Tibial nerve (tissue), 4 donors: ENCODE measurements around the gene ALG14.
A peak's percentile ranks its signal among the peaks of the same experiment; 100 is the strongest.

Source experiments
- EP300 ChIP-seq, 2 donors: sonication (generic); formaldehyde crosslinking; IDR thresholded peaks; one replicate each; pipeline ENCODE4 v1.6.1; 2017; ENCODE audit warnings: antibody characterized with exemption in 2 of 2, mild to moderate bottlenecking in 1 of 2
- POLR2A ChIP-seq, 2 donors: fragments of 450-650 bp; IDR thresholded peaks; one replicate each; pipeline ENCODE4 v1.6.1; 2017; ENCODE audit warnings: antibody characterized with exemption in 2 of 2, mild to moderate bottlenecking in 2 of 2, moderate library complexity in 2 of 2
- TF ChIP-seq, protein P1 (sequence below), 5 experiments: fragments of 200-600 bp in 3 of 5; fragments of 450-650 bp in 2 of 5; sonication (generic) in 3 of 5; IDR thresholded peaks; one replicate each; pipeline ENCODE4 v1.5.1; 2016 to 2019; ENCODE audit warnings: antibody characterized with exemption in 5 of 5, mild to moderate bottlenecking in 3 of 5, moderate library complexity in 2 of 5

DNA sequence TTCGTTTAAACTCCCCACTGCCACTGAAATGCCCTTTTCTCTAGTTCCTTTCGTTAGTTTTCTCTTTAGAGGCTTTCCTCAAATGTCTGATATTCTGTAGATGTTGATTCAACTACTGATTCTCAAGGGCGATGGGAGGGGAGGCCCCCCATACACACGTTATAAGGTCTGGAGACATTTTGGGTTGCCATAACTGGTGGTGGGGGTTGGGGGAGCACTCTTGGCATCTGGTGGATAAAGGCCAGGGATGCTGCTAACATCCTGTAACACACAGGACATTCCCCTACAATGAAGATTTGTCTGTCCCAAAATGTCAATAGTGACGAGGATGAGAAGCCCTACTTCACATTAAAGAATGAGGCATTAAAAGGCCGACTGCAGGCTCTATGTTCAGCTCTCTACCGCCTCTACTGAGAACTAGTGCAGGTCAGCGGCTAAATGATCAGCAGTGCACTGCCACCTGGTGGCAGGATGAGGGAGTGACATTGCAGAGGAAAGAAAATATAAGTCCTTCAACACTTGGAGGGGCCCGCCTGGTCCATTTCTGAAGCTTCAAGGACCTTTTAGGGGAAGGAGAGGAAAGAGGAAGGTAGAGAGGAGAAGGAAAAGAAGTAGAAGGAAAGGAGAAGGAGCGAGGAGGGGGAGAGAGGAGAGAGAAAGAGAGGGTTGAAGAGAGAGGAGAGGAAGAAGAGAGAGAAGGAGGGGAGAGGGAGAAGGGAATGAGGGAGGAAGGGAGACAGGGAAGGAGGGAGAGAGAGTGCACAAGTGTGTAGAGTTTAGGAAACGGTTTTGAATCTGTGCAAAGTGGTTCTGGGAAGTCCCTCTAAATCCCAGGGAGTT is 29.4 kb downstream of the ALG14 start:
- TF ChIP-seq POLR2A (IDR thresholded peaks at IDR 0.05) (peak in 1 of 2 donors; percentile 25), EP300 (IDR thresholded peaks at IDR 0.05) (peak in 1 of 2 donors; percentile 78)
- TF ChIP-seq, protein P1, sequence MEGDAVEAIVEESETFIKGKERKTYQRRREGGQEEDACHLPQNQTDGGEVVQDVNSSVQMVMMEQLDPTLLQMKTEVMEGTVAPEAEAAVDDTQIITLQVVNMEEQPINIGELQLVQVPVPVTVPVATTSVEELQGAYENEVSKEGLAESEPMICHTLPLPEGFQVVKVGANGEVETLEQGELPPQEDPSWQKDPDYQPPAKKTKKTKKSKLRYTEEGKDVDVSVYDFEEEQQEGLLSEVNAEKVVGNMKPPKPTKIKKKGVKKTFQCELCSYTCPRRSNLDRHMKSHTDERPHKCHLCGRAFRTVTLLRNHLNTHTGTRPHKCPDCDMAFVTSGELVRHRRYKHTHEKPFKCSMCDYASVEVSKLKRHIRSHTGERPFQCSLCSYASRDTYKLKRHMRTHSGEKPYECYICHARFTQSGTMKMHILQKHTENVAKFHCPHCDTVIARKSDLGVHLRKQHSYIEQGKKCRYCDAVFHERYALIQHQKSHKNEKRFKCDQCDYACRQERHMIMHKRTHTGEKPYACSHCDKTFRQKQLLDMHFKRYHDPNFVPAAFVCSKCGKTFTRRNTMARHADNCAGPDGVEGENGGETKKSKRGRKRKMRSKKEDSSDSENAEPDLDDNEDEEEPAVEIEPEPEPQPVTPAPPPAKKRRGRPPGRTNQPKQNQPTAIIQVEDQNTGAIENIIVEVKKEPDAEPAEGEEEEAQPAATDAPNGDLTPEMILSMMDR (IDR thresholded peaks at IDR 0.05), result peak; percentile 96 to 99 (median 98)
